ENCODE data around the gene PAQR5.

Gene PAQR5

DNA sequence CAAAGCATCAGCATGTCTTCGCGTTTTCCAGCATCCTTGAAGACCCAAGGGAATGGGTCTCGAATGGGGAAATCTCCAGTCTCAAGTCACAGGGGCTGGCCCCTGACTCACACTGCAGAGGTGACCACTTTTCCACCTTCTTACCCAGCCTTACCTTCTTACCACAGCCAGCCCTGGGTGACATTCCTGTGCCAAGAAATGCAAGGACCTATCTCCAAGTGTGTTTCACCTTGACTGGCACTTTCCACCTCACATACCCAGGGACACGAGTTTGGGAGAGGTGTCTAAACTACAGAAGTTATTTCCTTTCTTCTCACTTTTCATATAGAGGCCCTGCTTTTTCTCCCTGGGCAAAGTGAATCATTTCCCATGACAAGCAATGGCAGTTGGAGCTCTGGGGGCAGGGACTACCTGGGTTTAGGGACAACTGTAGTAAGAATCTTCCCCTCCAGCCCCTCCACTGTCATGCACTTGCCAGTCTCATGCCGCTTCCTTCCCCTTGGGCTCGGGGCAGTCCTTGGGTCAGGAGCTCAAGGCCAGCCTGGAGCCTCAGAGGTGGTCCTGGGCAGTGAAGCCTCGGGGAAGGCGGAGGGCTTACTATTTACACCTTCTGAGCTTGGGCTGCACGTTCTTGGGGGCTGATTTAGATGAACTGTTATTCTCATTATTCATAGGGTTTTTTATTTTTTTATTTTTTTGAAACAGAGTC is 16.8 kb downstream of the PAQR5 start:
- TF ChIP-seq, protein P1, sequence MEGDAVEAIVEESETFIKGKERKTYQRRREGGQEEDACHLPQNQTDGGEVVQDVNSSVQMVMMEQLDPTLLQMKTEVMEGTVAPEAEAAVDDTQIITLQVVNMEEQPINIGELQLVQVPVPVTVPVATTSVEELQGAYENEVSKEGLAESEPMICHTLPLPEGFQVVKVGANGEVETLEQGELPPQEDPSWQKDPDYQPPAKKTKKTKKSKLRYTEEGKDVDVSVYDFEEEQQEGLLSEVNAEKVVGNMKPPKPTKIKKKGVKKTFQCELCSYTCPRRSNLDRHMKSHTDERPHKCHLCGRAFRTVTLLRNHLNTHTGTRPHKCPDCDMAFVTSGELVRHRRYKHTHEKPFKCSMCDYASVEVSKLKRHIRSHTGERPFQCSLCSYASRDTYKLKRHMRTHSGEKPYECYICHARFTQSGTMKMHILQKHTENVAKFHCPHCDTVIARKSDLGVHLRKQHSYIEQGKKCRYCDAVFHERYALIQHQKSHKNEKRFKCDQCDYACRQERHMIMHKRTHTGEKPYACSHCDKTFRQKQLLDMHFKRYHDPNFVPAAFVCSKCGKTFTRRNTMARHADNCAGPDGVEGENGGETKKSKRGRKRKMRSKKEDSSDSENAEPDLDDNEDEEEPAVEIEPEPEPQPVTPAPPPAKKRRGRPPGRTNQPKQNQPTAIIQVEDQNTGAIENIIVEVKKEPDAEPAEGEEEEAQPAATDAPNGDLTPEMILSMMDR (IDR thresholded peaks at IDR 0.05; ENCODE audit: insufficient read depth, low read length, poor library complexity, severe bottlenecking): no peak

GRCh38 chr15:69316291-69316690 is 17.6 kb downstream of the PAQR5 start:
- no peak for DNase-seq (ENCODE audit: extremely low read depth, insufficient read length)
- no peak overlapping the region for H3K4me3 ChIP-seq (replicated peaks; ENCODE audit: low read depth, low read length)
- no peaks in the 10 kb centered on the region for H3K36me3 ChIP-seq (ENCODE audit: control insufficient read depth, insufficient read depth, low read length)
- TF ChIP-seq, protein P1 (IDR thresholded peaks at IDR 0.05; ENCODE audit: insufficient read depth, low read length, poor library complexity, severe bottlenecking): no peak
- H3K27me3 ChIP-seq (replicated peaks; ENCODE audit: control insufficient read depth, insufficient read depth, low read length): no peaks in the 10 kb centered on the region; the same call in 1 of the 2 replicates

More for the DNA sequence above, 16.8 kb downstream of the PAQR5 start:
- H3K27me3 ChIP-seq (replicated peaks; ENCODE audit: control insufficient read depth, insufficient read depth, low read length): no peaks in the 10 kb centered on the region; the same call in 1 of the 2 replicates
- no peaks in the 10 kb centered on the region for H3K36me3 ChIP-seq (ENCODE audit: control insufficient read depth, insufficient read depth, low read length)
- no peak overlapping the region for H3K4me3 ChIP-seq (replicated peaks; ENCODE audit: low read depth, low read length)
- DNase-seq (ENCODE audit: extremely low read depth, insufficient read length): no peak

- TF ChIP-seq, protein P1 (IDR thresholded peaks at IDR 0.05; ENCODE audit: insufficient read depth, low read length, poor library complexity, severe bottlenecking): no peak
- Histone ChIP-seq H3K4me3 (replicated peaks; ENCODE audit: low read depth, low read length) (no peak overlapping the region), H3K27me3 (replicated peaks; ENCODE audit: control insufficient read depth, insufficient read depth, low read length) (no peaks in the 10 kb centered on the region; the same call in 1 of the 2 replicates), H3K36me3 (ENCODE audit: control insufficient read depth, insufficient read depth, low read length) (no peaks in the 10 kb centered on the region)
- DNase-seq (ENCODE audit: extremely low read depth, insufficient read length): no peak
Measured at GRCh38 chr15:69317392-69317841, 18.7 kb downstream of the PAQR5 start.

DNA sequence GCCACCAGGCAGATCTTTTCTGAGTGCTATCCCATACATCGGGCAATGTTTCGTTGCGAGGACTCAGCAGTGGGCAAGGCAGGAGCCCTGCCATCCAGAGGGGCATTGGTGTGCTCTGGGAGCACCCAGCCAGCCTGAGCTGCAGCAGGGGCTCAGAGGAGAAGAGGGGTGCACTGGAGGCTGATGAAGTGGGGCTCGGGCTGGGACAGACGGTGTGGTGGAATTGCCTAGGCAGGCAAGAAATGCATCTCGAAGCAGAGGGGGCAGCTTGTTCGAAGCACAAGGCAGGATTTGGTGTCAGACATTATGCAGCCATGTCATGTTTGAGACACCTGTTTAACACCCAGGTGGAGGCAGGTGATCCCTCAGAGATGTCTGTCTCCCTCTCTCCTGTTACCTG is 19.3 kb downstream of the PAQR5 start:
- H3K27me3 ChIP-seq (replicated peaks; ENCODE audit: control insufficient read depth, insufficient read depth, low read length): no peaks in the 10 kb centered on the region; the same call in 1 of the 2 replicates
- H3K36me3 ChIP-seq (ENCODE audit: control insufficient read depth, insufficient read depth, low read length): no peaks in the 10 kb centered on the region
- H3K4me3 ChIP-seq (replicated peaks; ENCODE audit: low read depth, low read length): no peak overlapping the region
- DNase-seq (ENCODE audit: extremely low read depth, insufficient read length): no peak
- TF ChIP-seq, protein P1 (IDR thresholded peaks at IDR 0.05; ENCODE audit: insufficient read depth, low read length, poor library complexity, severe bottlenecking): no peak

- DNase-seq (ENCODE audit: extremely low read depth, insufficient read length): no peak
- TF ChIP-seq, protein P1 (IDR thresholded peaks at IDR 0.05; ENCODE audit: insufficient read depth, low read length, poor library complexity, severe bottlenecking): no peak
- Histone ChIP-seq H3K27me3 (replicated peaks; ENCODE audit: control insufficient read depth, insufficient read depth, low read length) (peaks cover 3% of the 10 kb centered on the region; the same call in 1 of the 2 replicates), H3K4me3 (replicated peaks; ENCODE audit: low read depth, low read length) (no peak overlapping the region), H3K36me3 (ENCODE audit: control insufficient read depth, insufficient read depth, low read length) (no peaks in the 10 kb centered on the region)
Measured at GRCh38 chr15:69319384-69320375, 21.0 kb downstream of the PAQR5 start.

Measured in GM06990 (cell line).